GM23248 (cell line): ENCODE results near the gene PTPRU.
"Not testable (repeated sequence)": the region's sequence is repeated elsewhere in the genome, so short reads cannot be mapped to it uniquely, and the experiment has no call there.

ENCODE experiments used
- EZH2 ChIP-seq: fragments of 200-600 bp; sonication (generic); IDR thresholded peaks from 2 replicates; pipeline ENCODE4 v1.6.1; 2018; ENCODE audit warnings: antibody characterized with exemption, mild to moderate bottlenecking; ENCODE audit not compliant: insufficient read depth, poor library complexity, severe bottlenecking
- EZH2phosphoT487 ChIP-seq: fragments of 200-600 bp; sonication (generic); IDR thresholded peaks from 2 replicates; pipeline ENCODE4 v1.6.1; 2018; ENCODE audit warnings: antibody characterized with exemption, moderate library complexity, mild to moderate bottlenecking, low read depth; ENCODE audit not compliant: insufficient read depth

DNA sequence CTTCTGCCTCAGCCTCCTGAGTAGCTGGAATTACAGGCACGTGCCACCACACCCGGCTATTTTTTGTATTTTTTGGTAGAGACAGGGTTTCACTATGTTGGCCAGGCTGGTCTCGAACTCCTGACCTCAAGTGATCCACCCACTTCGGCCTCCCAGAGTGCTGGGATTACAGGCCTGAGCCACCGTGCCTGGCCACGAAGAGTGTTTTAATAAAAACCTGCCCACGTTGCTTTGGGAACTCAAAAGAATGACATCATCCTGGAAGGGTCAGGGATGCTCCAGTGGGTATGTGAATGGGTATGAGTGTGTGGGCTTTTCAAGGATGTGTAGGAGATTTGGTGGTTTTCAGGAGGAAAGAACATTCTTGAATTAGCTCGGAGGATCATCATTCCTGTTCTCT is 78.4 kb downstream of the PTPRU start:
- not testable (repeated sequence) for TF ChIP-seq EZH2phosphoT487, EZH2
